GM12878 (cell line): ENCODE measurements around the gene THBS3. TPM values are rescaled to one million over a fixed set of nuclear protein-coding genes. Genes with fewer than 3 reads are reported as not detected.

Experiments
- BCL3 ChIP-seq: IDR thresholded peaks from 2 replicates; pipeline ENCODE4 v1.6.1; 2011; ENCODE audit warnings: borderline replicate concordance, low read depth, mild to moderate bottlenecking, moderate library complexity, low read length; ENCODE audit not compliant: insufficient read depth, poor library complexity, severe bottlenecking
- EP300 ChIP-seq, 2 experiments: fragments of 150-350 bp in 1 of 2; IDR thresholded peaks; 2 replicates each; pipeline ENCODE4 v1.6.1; 2011 to 2012; ENCODE audit warnings: low read depth in 2 of 2, low read length in 2 of 2, borderline replicate concordance in 1 of 2, improper control_type of control experiment in 1 of 2, inconsistent platforms in 1 of 2; ENCODE audit not compliant: control insufficient read depth in 1 of 2
- POU2F2 ChIP-seq: IDR thresholded peaks from 3 replicates; pipeline ENCODE4 v1.6.1; 2011; ENCODE audit warnings: low read depth, mild to moderate bottlenecking, low read length, borderline replicate concordance
- USF1 ChIP-seq: IDR thresholded peaks from 2 replicates; pipeline ENCODE4 v1.6.1; 2011; ENCODE audit warnings: borderline replicate concordance, low read depth, mild to moderate bottlenecking, moderate library complexity, mixed read lengths, low read length; ENCODE audit not compliant: insufficient read depth; ENCODE audit errors: extremely low read length
- ZBTB4 ChIP-seq: fragments of 450-650 bp; formaldehyde crosslinking; IDR thresholded peaks from 2 replicates; pipeline ENCODE4 v1.4.0; 2022; ENCODE audit warnings: mild to moderate bottlenecking, moderate library complexity
- ZBTB40 ChIP-seq: fragments of 450-650 bp; IDR thresholded peaks from 2 replicates; pipeline ENCODE4 v1.6.1; 2016; ENCODE audit warnings: mild to moderate bottlenecking, moderate library complexity, borderline replicate concordance
- ZNF24 ChIP-seq: fragments of 450-650 bp; IDR thresholded peaks from 2 replicates; pipeline ENCODE4 v1.6.1; 2017; ENCODE audit warnings: antibody characterized with exemption, mild to moderate bottlenecking
- polyA plus RNA-seq, 11 experiments: library from polyadenylated mRNA; depleted of rRNA in 4 of 11; unstranded in 6 of 11; stranded (reverse) in 5 of 11; fragments of >200 nt; fragmentation: Nextera tagmentation in 4 of 11; fragmentation: Illumina TruSeq in 1 of 11; extraction: Ambion mirVana in 4 of 11; extraction: Trizol in 1 of 11; gene quantifications; 1 replicate in 1 of 11; 2 replicates in 10 of 11; pipeline versions ENCODE4 v1.2.1 to v1.2.3, GENCODE V29; 2011 to 2016; ENCODE audit warnings: inconsistent platforms in 2 of 11, missing spikeins in 2 of 11, low read depth in 1 of 11
- total RNA-seq, 4 experiments: library from RNA; depleted of rRNA in 3 of 4; stranded (reverse); fragments of >200 nt in 3 of 4; fragmentation: Illumina TruSeq in 1 of 4; extraction: Trizol in 1 of 4; gene quantifications; 2 replicates each; pipeline versions ENCODE4 v1.2.1 to v1.2.3, GENCODE V29; 2013 to 2021

Gene THBS3
- total and polyA plus RNA-seq, 10 of the 15 experiments (the other 5 are each of a cell fraction or from before 2014, with no cell fraction given), result 0.66 to 3.6 (median 2.0) TPM

GRCh38 chr1:155193275-155193990 lies 14.3 kb downstream of the THBS3 start (continued):
- TF ChIP-seq ZBTB40, result no peak
- TF ChIP-seq BCL3, result no peak
- no peak for TF ChIP-seq EP300 (IDR thresholded peaks at IDR 0.05; ENCODE audit: borderline replicate concordance in 1 of 2, control insufficient read depth in 1 of 2, low read depth in 2 of 2, low read length in 2 of 2)
- no peak for TF ChIP-seq USF1
- TF ChIP-seq POU2F2, result peak; percentile 42; the same call in 1 of the 3 replicates
- no peak for TF ChIP-seq ZBTB4 (CRISPR knock-in tag)
- TF ChIP-seq ZNF24, result no peak
